Stimulated activated CD8-positive, alpha-beta memory T cell treated with anti-CD3 and anti-CD28 coated beads, Interleukin-12 subunit alpha, Interleukin-12 subunit beta, amount 100 ng/mL, for 1 hour (primary cell): ENCODE data around the gene UGT1A6.
"Not testable (repeated sequence)": the region's sequence is repeated elsewhere in the genome, so short reads cannot be mapped to it uniquely, and the experiment has no call there.

ENCODE experiments used
- DNase-seq: peaks from one replicate; pipeline ENCODE4 v3.0.0-alpha.2; 2020; ENCODE audit warnings: low read depth

The UGT1A6 gene

GRCh38 chr2:233686928-233687327 lies 5.8 kb upstream of the UGT1A6 start:
- no peak for DNase-seq

GRCh38 chr2:233688341-233688740 lies 4.3 kb upstream of the UGT1A6 start:
- no peak for DNase-seq

GRCh38 chr2:233689031-233689430 lies 3.7 kb upstream of the UGT1A6 start:
- no peak for DNase-seq

GRCh38 chr2:233689501-233689900 lies 3.2 kb upstream of the UGT1A6 start:
- DNase-seq = no peak

GRCh38 chr2:233690444-233690843 lies 2.2 kb upstream of the UGT1A6 start:
- DNase-seq = no peak

GRCh38 chr2:233691443-233692433 lies 952 bp upstream of the UGT1A6 start:
- no peak for DNase-seq

GRCh38 chr2:233693963-233694362 lies 1.3 kb downstream of the UGT1A6 start:
- DNase-seq = no peak

GRCh38 chr2:233698740-233699139 lies 6.0 kb downstream of the UGT1A6 start:
- DNase-seq = no peak

- DNase-seq = no peak
Observed at GRCh38 chr2:233699424-233700027, 6.8 kb downstream of the UGT1A6 start.

- no peak for DNase-seq
Observed at GRCh38 chr2:233700028-233700635, 7.4 kb downstream of the UGT1A6 start.

GRCh38 chr2:233700842-233701241 lies 8.2 kb downstream of the UGT1A6 start:
- DNase-seq = not testable (repeated sequence)

GRCh38 chr2:233702238-233702637 lies 9.5 kb downstream of the UGT1A6 start:
- DNase-seq = no peak

GRCh38 chr2:233705911-233706506 lies 13.3 kb downstream of the UGT1A6 start:
- DNase-seq = no peak

GRCh38 chr2:233706720-233707119 lies 14.0 kb downstream of the UGT1A6 start:
- no peak for DNase-seq

GRCh38 chr2:233707940-233708644 lies 15.4 kb downstream of the UGT1A6 start:
- no peak for DNase-seq

GRCh38 chr2:233708942-233709341 lies 16.3 kb downstream of the UGT1A6 start:
- DNase-seq = no peak

GRCh38 chr2:233711312-233712008 lies 18.8 kb downstream of the UGT1A6 start:
- peak; percentile 51 for DNase-seq

- DNase-seq = no peak
Observed at GRCh38 chr2:233712611-233713261, 20.0 kb downstream of the UGT1A6 start, which contains the start of gene UGT1A5. Gene UGT1A5, plus strand, starts transcription at chr2:233712907. Its CDS starts 85 bp downstream, at chr2:233712992.

GRCh38 chr2:233713262-233713615 lies 20.5 kb downstream of the UGT1A6 start:
- no peak for DNase-seq

- DNase-seq = no peak
Observed at GRCh38 chr2:233714121-233714520, 21.4 kb downstream of the UGT1A6 start.

- no peak for DNase-seq
Observed at GRCh38 chr2:233718552-233718951, 25.9 kb downstream of the UGT1A6 start, which contains the start of gene UGT1A4. Gene UGT1A4, plus strand, starts transcription at chr2:233718736. Its CDS starts 85 bp downstream, at chr2:233718821.
